K562 (cell line): ENCODE data around the gene NABP1. TPM values are rescaled to one million over a fixed set of nuclear protein-coding genes. Genes with fewer than 3 reads are reported as not detected.

ENCODE experiments used
- ATAC-seq: fragments of 200-7000 bp; cut with Tn5 transposase; 3 replicates; pipeline ENCODE4 v1.9.1; 2020; ENCODE audit warnings: moderate library complexity
- BruUV-seq: library from RNA; stranded (reverse); fragments of 400-500 nt; replicated peaks from 2 replicates; lab custom pipeline; 2021; lab: Mats Ljungman, UMichigan
- CTCF ChIA-PET: fragments of 300-600 bp; formaldehyde crosslinking; extraction: SDS; loops from one replicate; lab custom pipeline; 2021; ENCODE audit warnings: low intra/inter-chr PET ratio; lab: Yijun Ruan, JAX
- POLR2A ChIA-PET: fragments of 300-600, 350-650 bp; sonication (Branson Sonifier 250); formaldehyde crosslinking; extraction: SDS; loops from one replicate; lab custom pipeline; 2021; ENCODE audit warnings: antibody characterized with exemption, inconsistent platforms; lab: Yijun Ruan, JAX
- DNase-seq, 4 experiments: peaks; one replicate each; pipeline versions ENCODE4 v3.0.0 to v3.0.0-alpha.2; 2011 to 2018; ENCODE audit warnings: low spot score in 3 of 4, mixed read lengths in 3 of 4; ENCODE audit errors: extremely low read depth in 1 of 4
- FAIRE-seq: peaks from 2 replicates; lab custom pipeline; 2011; peaks lifted over from hg19 to GRCh38; lab: Jason Lieb, UNC
- H2AFZ ChIP-seq: 2 replicates; pipeline ENCODE4 v1.6.0; 2011; ENCODE audit warnings: low read depth, low read length, control low read depth, inconsistent platforms
- H3K27ac ChIP-seq: fragments of 200-600 bp; 3 replicates; pipeline ENCODE4 v1.8.0; 2011; ENCODE audit warnings: low read depth, mild to moderate bottlenecking, control low read depth, inconsistent platforms, low read length, moderate library complexity, mixed read lengths; ENCODE audit errors: extremely low read depth
- H3K27me3 ChIP-seq, 2 experiments: fragments of 300-600 bp in 1 of 2; 2 replicates in 1 of 2; 3 replicates in 1 of 2; pipeline versions ENCODE4 v1.6.0 to v1.8.0; 2011; ENCODE audit warnings: inconsistent platforms in 2 of 2, low read length in 2 of 2, mild to moderate bottlenecking in 1 of 2, mixed read lengths in 1 of 2, moderate library complexity in 1 of 2; ENCODE audit not compliant: control insufficient read depth in 2 of 2, insufficient read depth in 2 of 2
- H3K36me3 ChIP-seq: fragments of 300-600 bp; 3 replicates; pipeline ENCODE4 v1.8.0; 2011; ENCODE audit warnings: mild to moderate bottlenecking, low read length, inconsistent platforms; ENCODE audit not compliant: control insufficient read depth, insufficient read depth
- H3K4me1 ChIP-seq, 2 experiments: fragments of 200-600 bp in 1 of 2; replicated peaks in 1 of 2; 2 replicates in 1 of 2; 3 replicates in 1 of 2; pipeline versions ENCODE4 v1.5.1 to v1.8.0; 2011; ENCODE audit warnings: inconsistent platforms in 2 of 2, low read length in 2 of 2, mild to moderate bottlenecking in 1 of 2, mixed read lengths in 1 of 2, moderate library complexity in 1 of 2; ENCODE audit not compliant: control insufficient read depth in 2 of 2, insufficient read depth in 2 of 2
- H3K4me2 ChIP-seq: 2 replicates; pipeline ENCODE4 v1.6.1; 2011; ENCODE audit warnings: low read length, control low read depth, inconsistent platforms, mixed read lengths; ENCODE audit not compliant: insufficient read depth
- H3K4me3 ChIP-seq: fragments of 200-600 bp; sonication (generic), shearing (Covaris generic); 2 replicates; pipeline ENCODE4 v1.5.1; 2016; ENCODE audit warnings: control low read depth, inconsistent platforms
- H3K79me2 ChIP-seq: fragments of 200-600 bp; 3 replicates; pipeline ENCODE4 v1.8.0; 2011; ENCODE audit warnings: low read length, inconsistent platforms; ENCODE audit not compliant: control insufficient read depth, insufficient read depth
- H3K9ac ChIP-seq, 2 experiments: 2 replicates each; pipeline versions ENCODE4 v1.6.0 to v1.6.1; 2011; ENCODE audit warnings: low read depth in 2 of 2, low read length in 2 of 2, control low read depth in 1 of 2, inconsistent platforms in 1 of 2, mild to moderate bottlenecking in 1 of 2, mixed read lengths in 1 of 2; ENCODE audit not compliant: insufficient read depth in 1 of 2
- H3K9me1 ChIP-seq: one replicate; pipeline ENCODE4 v1.6.0; 2011; ENCODE audit warnings: inconsistent platforms, mild to moderate bottlenecking, low read length, moderate library complexity; ENCODE audit not compliant: control insufficient read depth, insufficient read depth
- H3K9me3 ChIP-seq: replicated peaks from 2 replicates; pipeline ENCODE4 v1.5.1; 2011; ENCODE audit warnings: low read depth, low read length, inconsistent platforms; ENCODE audit not compliant: control insufficient read depth, insufficient read depth
- H4K20me1 ChIP-seq: replicated peaks from 2 replicates; pipeline ENCODE4 v1.6.1; 2011; ENCODE audit warnings: low read length, inconsistent platforms, mixed read lengths; ENCODE audit not compliant: control insufficient read depth, insufficient read depth
- CBFB ChIP-seq: sonication (generic); formaldehyde crosslinking; IDR thresholded peaks from 2 replicates; pipeline ENCODE4 v1.4.0; 2020; ENCODE audit warnings: mild to moderate bottlenecking, missing genetic modification reagents
- EGR1 ChIP-seq: fragments of 450-650 bp; conservative IDR thresholded peaks from 2 replicates; pipeline ENCODE4 v1.6.1; 2017; ENCODE audit warnings: mild to moderate bottlenecking
- GATAD2A ChIP-seq: fragments of 450-650 bp; IDR thresholded peaks from 2 replicates; pipeline ENCODE4 v1.6.1; 2017
- IFI16 ChIP-seq: fragments of 250-450 bp; sonication (Bioruptor Pico); IDR thresholded peaks from 2 replicates; pipeline ENCODE4 v2.1.2; 2022; ENCODE audit warnings: mild to moderate bottlenecking, inconsistent platforms
- MED1 ChIP-seq: sonication (generic); formaldehyde crosslinking; IDR thresholded peaks from 2 replicates; pipeline ENCODE4 v1.8.1; 2023; ENCODE audit warnings: missing genetic modification reagents, borderline replicate concordance
- NFIX ChIP-seq: fragments of 250-450 bp; sonication (Bioruptor Pico); IDR thresholded peaks from 2 replicates; pipeline ENCODE4 v1.4.0; 2020; ENCODE audit warnings: low read depth, mild to moderate bottlenecking, moderate library complexity
- POLR2AphosphoS5 ChIP-seq: IDR thresholded peaks from 2 replicates; pipeline ENCODE4 v1.6.1; 2011; ENCODE audit warnings: mild to moderate bottlenecking, low read depth, low read length, moderate library complexity; ENCODE audit not compliant: control insufficient read depth, insufficient read depth
- RFX1 ChIP-seq: fragments of 450-650 bp; IDR thresholded peaks from 2 replicates; pipeline ENCODE4 v1.6.1; 2016; ENCODE audit warnings: mild to moderate bottlenecking, moderate library complexity
- THRA ChIP-seq: fragments of 450-650 bp; IDR thresholded peaks from 2 replicates; pipeline ENCODE4 v1.6.1; 2017; ENCODE audit warnings: mild to moderate bottlenecking, moderate library complexity
- TOE1 ChIP-seq, 2 experiments: fragments of 450-650 bp in 1 of 2; sonication (generic) in 1 of 2; formaldehyde crosslinking in 1 of 2; IDR thresholded peaks; 2 replicates each; pipeline versions ENCODE4 v1.7.1 to v1.8.0; 2016 to 2022; ENCODE audit warnings: borderline replicate concordance in 2 of 2, mild to moderate bottlenecking in 2 of 2, antibody characterized with exemption in 1 of 2, inconsistent platforms in 1 of 2, low read depth in 1 of 2, missing genetic modification reagents in 1 of 2, moderate library complexity in 1 of 2
- ZNF778 ChIP-seq: fragments of 450-650 bp; formaldehyde crosslinking; IDR thresholded peaks from 2 replicates; pipeline ENCODE4 v1.4.0; 2020; ENCODE audit warnings: mild to moderate bottlenecking, moderate library complexity
- ZSCAN32 ChIP-seq: fragments of 450-650 bp; formaldehyde crosslinking; IDR thresholded peaks from 2 replicates; pipeline ENCODE4 v1.4.0; 2020; ENCODE audit warnings: mild to moderate bottlenecking, moderate library complexity
- WGBS: fragments of 100-300 bp; shearing (Covaris generic); methylation state at CpG from one replicate; pipeline ENCODE4 v1.1.6; 2016; ENCODE audit warnings: low coverage, mixed read lengths; ENCODE audit not compliant: insufficient coverage; ENCODE audit errors: missing lambda C conversion rate; 5-methylcytosine and 5-hydroxymethylcytosine counted together
- in situ Hi-C: fragments of 300-500 bp; cut with MboI; formaldehyde crosslinking; loops from 4 replicates; pipeline ENCODE4 v1.15.0; 2018; ENCODE audit warnings: inconsistent platforms, mixed read lengths
- intact Hi-C: fragments of 100-400 bp; cut with micrococcal nuclease; formaldehyde crosslinking; loops from 2 replicates; pipeline ENCODE4 v1.14.2; 2022
- polyA plus RNA-seq, 8 experiments: library from polyadenylated mRNA; depleted of rRNA in 4 of 8; stranded (reverse) in 5 of 8; unstranded in 3 of 8; fragments of >200 nt; fragmentation: Nextera tagmentation in 2 of 8; fragmentation: Illumina TruSeq in 1 of 8; extraction: Ambion mirVana in 2 of 8; extraction: Trizol in 1 of 8; gene quantifications; 2 replicates each; pipeline versions ENCODE4 v1.2.1 to v1.2.3, GENCODE V29; 2011 to 2014; ENCODE audit warnings: inconsistent platforms in 1 of 8, missing spikeins in 1 of 8
- total RNA-seq, 7 experiments: library from RNA; depleted of rRNA in 6 of 7; stranded (reverse); fragments of >200 nt in 6 of 7; fragmentation: Illumina TruSeq in 2 of 7; extraction: Trizol in 2 of 7; gene quantifications; 2 replicates each; pipeline versions ENCODE4 v1.2.1 to v1.2.3, GENCODE V29; 2011 to 2021; ENCODE audit warnings: low replicate concordance in 1 of 7

Gene NABP1
- total and polyA plus RNA-seq, 9 of the 15 experiments (the other 6 are each of a cell fraction or from before 2014, with no cell fraction given) = 12.8 to 44.0 (median 20.2) TPM

GRCh38 chr2:191696966-191697365 lies 19.0 kb downstream of the NABP1 start:
- ATAC-seq (no peak), FAIRE-seq (no peak), DNase-seq (no peak)
- in situ Hi-C loops (no loop called here), intact Hi-C loops (no loop called here)
- H3K4me3 ChIP-seq = no peak overlapping the region
- peaks cover 4% of the 10 kb centered on the region; the same call in 1 of the 2 replicates for H3K9me3 ChIP-seq
- H3K79me2 ChIP-seq = no peaks in the 10 kb centered on the region
- H4K20me1 ChIP-seq = no peaks in the 10 kb centered on the region
- ChIA-PET POLR2A (interaction anchor here (0.7 to 1.8 kb wide), 7 partner anchors 10 to 136 kb away, joined by 3 to 6 read pairs (median 4); no protein-coding TSS in a partner anchor), CTCF (no interaction called here)
- TF ChIP-seq RFX1 (no peak), GATAD2A (no peak), TOE1 (IDR thresholded peaks at IDR 0.05; ENCODE audit: borderline replicate concordance) (no peak), TOE1 (CRISPR knock-in tag; IDR thresholded peaks at IDR 0.05; ENCODE audit: borderline replicate concordance, low read depth) (no peak), IFI16 (CRISPR knock-in tag) (no peak)
- no peak overlapping the region for H3K27ac ChIP-seq
- H3K9me1 ChIP-seq = no peaks in the 10 kb centered on the region
- no TSS peak for BruUV-seq
- H3K4me1 ChIP-seq = no peaks in the 10 kb centered on the region; a peak in 2 of 5 replicates
- H2AFZ ChIP-seq = no peak overlapping the region
- no peak overlapping the region for H3K9ac ChIP-seq
- H3K4me2 ChIP-seq = no peak overlapping the region
- H3K36me3 ChIP-seq = no peaks in the 10 kb centered on the region
- H3K27me3 ChIP-seq = no peaks in the 10 kb centered on the region

DNA sequence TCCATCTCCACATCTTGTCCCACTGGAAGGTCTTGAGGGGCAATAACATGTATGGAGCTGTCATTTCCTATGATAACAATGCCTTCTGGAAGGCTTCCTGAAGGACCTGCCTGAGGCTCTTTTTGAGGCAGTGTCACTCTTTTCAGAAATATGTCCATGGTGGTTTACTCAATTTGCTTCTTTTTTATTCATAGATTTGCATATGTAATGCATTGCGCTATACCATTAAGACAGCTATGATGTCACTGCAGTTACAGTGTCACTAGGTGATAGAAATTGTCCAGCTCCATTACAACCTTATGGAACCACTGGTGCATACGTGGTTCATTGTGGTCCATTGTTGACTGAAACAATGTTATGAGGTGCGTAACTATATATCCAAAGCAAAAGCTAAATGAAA lies 19.9 kb downstream of the NABP1 start:
- Histone ChIP-seq H3K4me3 (no peak overlapping the region), H3K79me2 (no peaks in the 10 kb centered on the region), H3K9me1 (no peaks in the 10 kb centered on the region), H4K20me1 (no peaks in the 10 kb centered on the region), H3K27ac (no peak overlapping the region), H3K9me3 (peaks cover 4% of the 10 kb centered on the region; the same call in 1 of the 2 replicates), H3K36me3 (no peaks in the 10 kb centered on the region), H3K27me3 (no peaks in the 10 kb centered on the region), H2AFZ (no peak overlapping the region), H3K9ac (no peak overlapping the region), H3K4me1 (no peaks in the 10 kb centered on the region; a peak in 1 of 5 replicates), H3K4me2 (no peak overlapping the region)
- 93% methylated on average over 3 of the region's 3 CpGs for WGBS
- intact Hi-C loops (no loop called here), in situ Hi-C loops (no loop called here)
- DNase-seq (no peak), ATAC-seq (no peak), FAIRE-seq (no peak)
- ChIA-PET CTCF (no interaction called here), POLR2A (interaction anchor here (0.6 to 1.8 kb wide), 3 partner anchors 9 to 85 kb away, joined by 3 to 6 read pairs (median 3); no protein-coding TSS in a partner anchor)
- no TSS peak for BruUV-seq
- TF ChIP-seq MED1 (no peak), CBFB (CRISPR knock-in tag) (no peak), NFIX (CRISPR knock-in tag) (no peak), ZNF778 (CRISPR knock-in tag) (no peak), POLR2AphosphoS5 (no peak), THRA (no peak), EGR1 (no peak), ZSCAN32 (no peak)
